ENCODE data around the gene PTPRG. TPM values are rescaled to one million over a fixed set of nuclear protein-coding genes. Genes with fewer than 3 reads are reported as not detected.

PTPRG gene
- total RNA-seq, 2 donors from 2014 or later = 76.5 to 108 TPM

GRCh38 chr3:61965770-61966131, 404.4 kb downstream of the PTPRG start:
- Histone ChIP-seq H3K27me3 (ENCODE audit: control insufficient read depth, insufficient read depth, low read length, poor library complexity, severe bottlenecking) (no peaks in the 10 kb centered on the region), H3K4me1 (ENCODE audit: control insufficient read depth, insufficient read depth, low read length) (no peaks in the 10 kb centered on the region), H3K36me3 (ENCODE audit: control insufficient read depth, insufficient read depth, low read length) (no peaks in the 10 kb centered on the region), H3K9ac (ENCODE audit: extremely low read depth, low read length, poor library complexity, severe bottlenecking) (no peak overlapping the region), H3K27ac (ENCODE audit: low read depth, low read length) (no peak overlapping the region), H3K4me3 (ENCODE audit: low read length) (no peak overlapping the region), H3K9me3 (ENCODE audit: control insufficient read depth, low read length) (no peaks in the 10 kb centered on the region)
- Mint-ChIP-seq H3K27ac (no peak overlapping the region), H3K4me1 (peaks cover 10% of the 10 kb centered on the region), H3K9me3 (no peaks in the 10 kb centered on the region), H3K36me3 (ENCODE audit: low read depth) (no peaks in the 10 kb centered on the region), H3K4me3 (no peak overlapping the region), H3K27me3 (ENCODE audit: insufficient read depth) (no peaks in the 10 kb centered on the region)
- TF ChIP-seq CTCF (conservative IDR thresholded peaks at IDR 0.05) = no peak
- WGBS, 2 experiments (ENCODE audit: insufficient coverage in 1 of 2, insufficient read length in 1 of 2) = 93% methylated on average over 2 of the region's 2 CpGs
- DNase-seq = no peak

DNA sequence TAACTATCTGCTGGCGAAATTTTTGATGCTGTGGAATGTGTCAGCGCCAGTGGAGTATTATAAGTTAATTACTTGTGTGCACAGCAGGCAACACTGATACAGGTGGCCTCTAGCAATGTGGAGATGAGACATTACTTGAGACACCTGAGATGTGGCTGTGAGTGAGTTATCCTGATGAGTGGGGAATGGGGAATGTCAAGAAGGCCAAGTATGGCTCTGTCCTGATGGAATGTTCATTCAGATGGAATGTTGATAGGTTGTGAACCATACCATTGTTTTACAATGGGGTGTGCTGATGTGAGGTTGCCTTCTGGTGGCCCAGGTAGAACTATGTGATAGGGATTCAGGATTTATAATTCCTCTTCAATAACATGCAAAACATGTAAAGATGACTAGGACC, 404.8 kb downstream of the PTPRG start:
- Mint-ChIP-seq H3K27me3 (ENCODE audit: insufficient read depth) (no peaks in the 10 kb centered on the region), H3K9me3 (no peaks in the 10 kb centered on the region), H3K27ac (peak overlapping the region; percentile 22), H3K4me1 (peaks cover 11% of the 10 kb centered on the region), H3K36me3 (ENCODE audit: low read depth) (no peaks in the 10 kb centered on the region), H3K4me3 (no peak overlapping the region)
- no peaks in the 10 kb centered on the region for H3K9me3 ChIP-seq (ENCODE audit: control insufficient read depth, low read length)
- peak; percentile 66 for DNase-seq
- WGBS, 2 experiments (ENCODE audit: insufficient coverage in 1 of 2, insufficient read length in 1 of 2) = 96 to 98% methylated on average over 2 of the region's 2 CpGs
- H3K27me3 ChIP-seq (ENCODE audit: control insufficient read depth, insufficient read depth, low read length, poor library complexity, severe bottlenecking) = no peaks in the 10 kb centered on the region
- no peak overlapping the region for H3K4me3 ChIP-seq (ENCODE audit: low read length)
- H3K36me3 ChIP-seq (ENCODE audit: control insufficient read depth, insufficient read depth, low read length) = no peaks in the 10 kb centered on the region
- H3K9ac ChIP-seq (ENCODE audit: extremely low read depth, low read length, poor library complexity, severe bottlenecking) = no peak overlapping the region
- TF ChIP-seq CTCF (conservative IDR thresholded peaks at IDR 0.05) = no peak
- no peak overlapping the region for H3K27ac ChIP-seq (ENCODE audit: low read depth, low read length)
- no peaks in the 10 kb centered on the region for H3K4me1 ChIP-seq (ENCODE audit: control insufficient read depth, insufficient read depth, low read length)

DNA sequence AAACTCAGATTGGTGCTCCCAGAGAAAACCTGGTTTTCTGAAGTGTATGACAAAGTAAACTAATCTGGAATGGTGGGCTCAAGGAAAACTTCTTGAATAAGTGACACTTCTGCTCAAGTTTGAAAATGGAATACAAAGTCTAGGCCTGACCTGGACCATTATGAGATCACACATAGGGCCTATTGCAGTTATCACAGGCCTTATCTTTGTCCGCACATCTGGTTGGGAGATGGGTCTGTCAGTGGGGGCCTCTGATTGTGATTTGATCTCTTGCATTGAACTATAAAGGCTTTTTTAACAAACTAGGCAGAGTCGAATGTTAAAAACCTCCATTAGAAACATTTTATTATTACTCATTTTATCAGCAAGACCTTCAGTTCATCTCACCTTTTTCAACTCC, 405.6 kb downstream of the PTPRG start:
- Histone ChIP-seq H3K9me3 (ENCODE audit: control insufficient read depth, low read length) (no peaks in the 10 kb centered on the region), H3K36me3 (ENCODE audit: control insufficient read depth, insufficient read depth, low read length) (no peaks in the 10 kb centered on the region), H3K9ac (ENCODE audit: extremely low read depth, low read length, poor library complexity, severe bottlenecking) (no peak overlapping the region), H3K4me3 (ENCODE audit: low read length) (no peak overlapping the region), H3K27ac (ENCODE audit: low read depth, low read length) (no peak overlapping the region), H3K4me1 (ENCODE audit: control insufficient read depth, insufficient read depth, low read length) (no peaks in the 10 kb centered on the region), H3K27me3 (ENCODE audit: control insufficient read depth, insufficient read depth, low read length, poor library complexity, severe bottlenecking) (no peaks in the 10 kb centered on the region)
- Mint-ChIP-seq H3K4me1 (peaks cover 14% of the 10 kb centered on the region), H3K27me3 (ENCODE audit: insufficient read depth) (no peaks in the 10 kb centered on the region), H3K4me3 (no peak overlapping the region), H3K9me3 (no peaks in the 10 kb centered on the region), H3K27ac (peak overlapping the region; percentile 30), H3K36me3 (ENCODE audit: low read depth) (no peaks in the 10 kb centered on the region)
- DNase-seq = no peak
- TF ChIP-seq CTCF (conservative IDR thresholded peaks at IDR 0.05) = no peak
- 90 to 100% methylated on average over 1 to 2 of the region's 2 CpGs for WGBS, 2 experiments (ENCODE audit: insufficient coverage in 1 of 2, insufficient read length in 1 of 2)
